Measurements from ENCODE around the gene ST3GAL4.
"Not testable (repeated sequence)": the region's sequence is repeated elsewhere in the genome, so short reads cannot be mapped to it uniquely, and the experiment has no call there.

ST3GAL4 gene

DNA sequence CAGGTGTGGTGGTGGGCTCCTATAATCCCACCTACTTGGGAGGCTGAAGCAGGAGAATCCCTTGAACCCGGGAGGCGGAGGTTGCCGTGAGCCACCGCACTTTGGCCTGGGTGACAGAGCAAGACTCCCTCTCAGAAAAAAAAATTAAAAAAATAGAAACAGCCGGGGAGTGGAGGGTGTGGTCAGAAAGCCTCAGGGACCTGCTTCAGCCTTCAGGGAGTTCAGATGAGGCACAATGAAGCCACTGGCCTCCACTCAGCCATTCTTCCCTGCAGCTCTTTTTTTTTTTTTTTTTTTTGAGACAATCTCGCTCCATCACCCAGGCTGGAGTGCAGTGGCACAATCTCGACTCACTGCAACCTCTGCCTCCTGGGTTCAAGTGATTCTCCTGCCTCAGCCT lies 8.5 kb upstream of the ST3GAL4 start:
- DNase-seq (ENCODE audit: low read depth): not testable (repeated sequence)

DNA sequence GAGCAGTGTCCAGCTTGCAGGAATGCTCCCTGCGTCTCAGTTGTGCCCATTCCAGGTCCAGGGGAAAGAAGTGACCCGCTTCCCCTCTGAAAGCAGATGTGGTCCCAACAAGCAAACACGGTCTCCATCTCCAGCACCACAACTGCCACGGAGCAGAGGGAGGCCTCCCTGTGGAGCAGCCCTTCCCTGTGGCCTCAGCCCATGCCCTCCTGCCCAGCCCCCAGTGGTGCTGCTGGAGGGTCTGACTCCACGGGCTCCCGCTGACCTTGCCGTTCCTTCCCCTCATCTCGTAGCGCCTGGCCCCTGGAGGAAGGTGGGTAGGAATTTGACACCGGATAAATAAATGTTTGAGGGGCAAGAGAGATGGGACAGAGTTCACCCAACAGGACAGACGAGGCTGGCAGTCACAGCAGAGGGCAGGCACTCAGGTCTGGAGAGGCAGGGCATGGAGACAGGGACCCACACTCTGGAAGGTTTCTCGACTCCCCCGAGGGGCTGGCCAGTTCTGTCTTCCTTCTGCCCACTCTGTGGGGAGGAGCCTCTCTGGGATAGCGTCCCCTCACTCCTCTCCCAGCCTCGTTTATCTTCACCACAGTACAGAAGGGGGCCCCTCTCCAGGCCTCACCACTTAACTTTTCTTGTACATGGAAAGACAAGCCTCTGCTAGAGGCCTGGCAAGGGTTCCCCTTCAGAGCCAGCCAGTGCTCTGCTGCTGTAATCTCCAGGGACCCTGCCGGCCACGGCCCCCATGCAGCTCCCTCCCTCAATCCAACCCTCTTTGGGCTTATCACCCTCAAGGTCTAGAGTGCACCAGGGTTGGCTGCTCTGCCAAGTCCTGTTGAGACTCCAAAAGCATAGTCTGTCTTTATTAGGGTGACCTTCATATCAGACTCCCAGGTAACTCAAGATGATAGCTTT lies 7.5 kb upstream of the ST3GAL4 start:
- DNase-seq (ENCODE audit: low read depth): no peak

DNA sequence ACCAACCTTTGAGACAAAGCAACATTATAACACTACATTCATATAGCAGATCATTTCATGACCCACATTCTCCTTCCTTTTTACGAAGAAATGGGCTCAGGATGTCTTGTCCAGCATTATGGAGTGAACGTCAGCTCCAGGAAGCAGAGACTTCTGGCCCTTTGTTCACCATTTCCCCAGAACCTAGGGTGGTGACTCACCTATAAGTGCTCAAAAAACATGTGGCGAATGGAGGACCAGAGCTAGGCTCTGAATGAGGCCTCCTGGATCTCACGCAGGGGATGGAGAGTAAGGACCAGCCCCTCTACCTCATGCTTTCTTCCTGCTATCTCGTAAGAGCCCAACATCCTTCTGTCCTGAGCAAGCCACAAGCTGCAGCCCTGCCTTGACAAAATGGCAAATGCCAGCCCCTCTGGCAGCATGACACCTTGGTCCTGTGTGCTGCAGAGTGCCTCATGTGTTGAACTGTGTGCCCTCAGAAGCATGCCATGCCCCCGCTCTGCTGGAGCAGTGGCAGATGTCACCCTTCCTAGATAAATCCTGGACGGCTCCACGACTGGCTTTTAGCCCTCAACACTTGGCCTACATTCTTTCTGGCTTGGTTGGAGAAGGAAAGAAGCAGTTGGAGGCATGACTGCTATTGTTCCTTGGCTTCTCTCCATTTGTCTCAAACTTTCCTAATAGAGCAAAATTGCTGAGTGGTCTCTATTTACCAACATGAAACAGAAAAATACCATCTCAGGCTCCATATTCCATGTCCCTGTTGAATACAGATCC lies 6.5 kb upstream of the ST3GAL4 start:
- no peak for DNase-seq (ENCODE audit: low read depth)

DNA sequence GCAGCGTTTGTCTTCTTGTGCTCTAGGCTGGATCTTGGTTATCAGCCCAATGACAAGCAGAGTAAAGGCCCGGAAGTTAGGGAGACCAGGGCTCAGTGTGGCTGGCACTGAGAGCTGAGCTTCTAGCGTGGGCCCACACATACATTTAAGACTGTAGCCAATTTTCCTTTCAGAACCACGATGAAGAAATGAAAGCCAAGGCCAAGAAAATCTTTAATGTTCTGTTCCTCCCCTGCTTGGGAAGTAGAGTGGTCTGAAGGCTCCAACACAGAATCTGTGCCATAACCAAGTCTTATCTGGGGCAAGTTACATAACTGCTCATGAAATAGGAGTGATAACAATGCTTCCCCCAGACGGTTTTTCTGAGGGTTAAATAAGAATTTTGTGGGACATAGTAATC lies 4.7 kb upstream of the ST3GAL4 start:
- DNase-seq (ENCODE audit: low read depth): no peak

DNA sequence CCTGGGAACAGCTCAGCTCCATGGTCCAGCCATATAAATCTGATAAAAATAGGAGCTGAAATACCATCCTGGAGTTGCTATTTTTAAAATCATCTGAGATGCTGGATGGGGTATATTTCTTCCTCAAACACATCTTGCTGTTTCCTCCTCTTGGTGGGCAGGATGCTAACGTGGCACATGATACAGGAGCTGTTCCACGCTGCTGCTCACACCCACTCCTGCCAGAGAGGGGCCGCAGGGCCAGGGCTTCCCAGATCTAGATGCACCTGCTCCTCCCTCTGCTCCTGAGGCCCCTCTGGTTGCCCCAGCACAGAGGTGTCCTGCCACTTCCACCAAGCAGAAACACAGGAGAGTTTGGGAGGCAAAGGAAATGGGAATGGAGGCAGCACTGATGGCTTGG lies 3.3 kb upstream of the ST3GAL4 start:
- DNase-seq (ENCODE audit: low read depth): no peak

DNA sequence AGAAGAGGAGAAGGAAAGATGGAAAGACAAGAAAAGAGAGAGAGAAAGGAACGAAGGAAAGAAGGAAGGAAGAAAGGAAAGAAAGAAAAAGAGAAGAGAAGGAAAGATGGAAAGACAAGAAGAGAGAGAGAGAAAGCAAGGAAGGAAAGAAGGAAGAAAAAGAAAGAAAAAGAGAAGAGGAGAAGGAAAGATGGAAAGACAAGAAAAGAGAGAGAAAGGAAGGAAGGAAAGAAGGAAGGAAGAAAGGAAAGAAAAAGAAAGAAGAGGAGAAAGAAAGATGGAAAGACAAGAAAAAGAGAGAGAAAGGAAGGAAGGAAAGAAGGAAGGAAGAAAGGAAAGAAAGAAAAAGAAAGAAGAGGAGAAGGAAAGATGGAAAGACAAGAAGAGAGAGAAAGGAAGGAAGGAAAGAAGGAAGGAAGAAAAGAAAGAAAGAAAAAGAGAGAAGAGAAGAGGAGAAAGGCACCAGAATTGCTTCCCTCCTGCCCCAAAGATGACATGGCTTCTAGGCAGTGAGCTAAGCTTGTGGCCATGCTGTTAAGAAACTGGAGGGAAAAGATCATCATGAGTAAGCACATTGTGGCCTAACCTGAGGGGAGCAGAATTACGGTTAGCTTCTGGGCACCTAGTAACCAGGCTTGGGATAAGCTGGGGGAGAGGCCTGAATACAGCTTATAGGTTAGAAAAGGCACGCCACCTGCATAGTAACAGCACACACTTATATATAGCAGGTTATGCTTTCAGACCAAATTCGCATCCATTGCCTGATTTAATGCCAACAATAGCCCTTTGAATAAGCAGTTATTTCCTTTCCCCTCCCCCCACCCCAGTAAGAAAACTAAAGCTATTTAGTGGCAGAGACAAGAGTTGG lies 2.3 kb upstream of the ST3GAL4 start:
- no peak for DNase-seq (ENCODE audit: low read depth)

DNA sequence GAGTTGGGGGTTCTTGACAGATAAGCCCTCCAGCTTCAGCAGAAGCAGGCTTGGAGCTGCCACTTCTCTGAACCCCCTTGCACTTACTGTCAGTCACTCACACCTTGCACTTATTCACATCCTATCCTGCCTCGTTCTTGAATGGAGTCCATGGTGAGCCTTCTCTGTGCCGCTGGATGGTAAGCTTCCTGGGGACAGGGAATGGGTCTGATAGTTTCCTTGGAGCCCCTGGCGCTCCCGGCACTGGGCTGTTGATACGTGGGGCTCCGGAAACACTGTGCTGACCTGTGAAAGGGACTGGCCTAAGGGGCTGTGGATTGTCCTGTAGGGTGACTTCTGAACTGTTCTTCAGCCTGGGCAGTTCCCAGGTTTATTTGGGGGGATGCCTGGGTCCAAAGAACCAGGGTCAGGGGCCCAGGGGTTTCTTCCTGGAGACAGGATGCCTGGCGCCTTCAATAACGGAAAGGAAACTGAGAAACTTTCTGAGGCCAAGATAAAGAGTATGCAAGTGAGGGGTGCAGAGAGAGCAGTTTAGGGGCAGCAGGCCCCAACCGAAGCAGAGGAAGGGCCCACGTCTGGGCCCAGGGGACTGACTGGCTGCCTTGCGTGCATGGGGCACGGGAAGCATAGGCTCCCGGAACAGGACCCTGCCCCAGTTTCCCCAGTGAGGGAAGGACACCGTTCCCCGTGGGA lies 709 bp upstream of the ST3GAL4 start:
- DNase-seq (ENCODE audit: low read depth): no peak

DNA sequence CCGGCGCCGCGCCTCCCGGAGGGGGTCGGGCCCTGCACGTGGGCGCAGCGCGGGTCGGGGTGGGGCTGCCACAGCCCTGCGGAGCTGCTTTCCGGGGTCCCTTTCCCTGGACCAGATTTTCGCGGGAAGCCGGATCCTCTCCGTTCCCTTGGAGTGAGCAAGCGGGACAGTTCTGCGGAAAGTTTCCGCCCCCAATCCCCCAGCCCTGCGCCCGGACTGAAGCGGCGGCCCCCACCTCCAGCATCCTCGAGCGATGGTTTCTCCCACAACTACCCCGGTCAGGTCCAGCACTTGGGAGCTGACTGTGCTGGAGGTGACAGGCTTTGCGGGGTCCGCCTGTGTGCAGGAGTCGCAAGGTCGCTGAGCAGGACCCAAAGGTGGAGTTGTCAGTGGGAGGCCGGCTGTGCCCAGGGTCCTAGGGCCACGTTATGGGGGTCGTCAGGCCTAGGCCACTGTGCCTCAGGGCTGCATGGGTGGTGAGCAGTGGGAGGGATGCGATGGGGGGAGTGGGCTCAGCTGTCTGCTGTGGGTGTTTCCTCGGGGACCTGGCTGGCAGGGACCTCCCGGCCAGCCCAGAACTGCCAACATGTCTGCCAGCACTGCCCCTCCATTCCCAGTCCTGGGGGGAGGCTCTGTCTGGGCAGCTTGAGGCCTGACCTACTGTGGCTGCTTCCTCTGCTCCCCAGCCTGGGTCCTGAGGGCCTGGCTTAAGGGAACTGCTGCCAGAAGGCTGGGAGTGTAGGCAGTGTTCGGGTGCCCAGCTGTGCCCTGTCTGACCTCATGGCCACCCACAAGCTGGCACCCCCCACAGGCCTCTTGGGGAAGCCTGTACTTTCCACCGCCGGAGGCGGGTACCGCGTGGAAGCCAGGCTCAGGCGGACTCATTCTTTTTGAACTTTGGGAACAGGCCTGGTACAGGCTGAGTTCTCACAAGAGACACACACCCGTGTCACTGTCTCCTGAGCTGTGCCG lies 726 bp downstream of the ST3GAL4 start:
- DNase-seq (ENCODE audit: low read depth): no peak

DNA sequence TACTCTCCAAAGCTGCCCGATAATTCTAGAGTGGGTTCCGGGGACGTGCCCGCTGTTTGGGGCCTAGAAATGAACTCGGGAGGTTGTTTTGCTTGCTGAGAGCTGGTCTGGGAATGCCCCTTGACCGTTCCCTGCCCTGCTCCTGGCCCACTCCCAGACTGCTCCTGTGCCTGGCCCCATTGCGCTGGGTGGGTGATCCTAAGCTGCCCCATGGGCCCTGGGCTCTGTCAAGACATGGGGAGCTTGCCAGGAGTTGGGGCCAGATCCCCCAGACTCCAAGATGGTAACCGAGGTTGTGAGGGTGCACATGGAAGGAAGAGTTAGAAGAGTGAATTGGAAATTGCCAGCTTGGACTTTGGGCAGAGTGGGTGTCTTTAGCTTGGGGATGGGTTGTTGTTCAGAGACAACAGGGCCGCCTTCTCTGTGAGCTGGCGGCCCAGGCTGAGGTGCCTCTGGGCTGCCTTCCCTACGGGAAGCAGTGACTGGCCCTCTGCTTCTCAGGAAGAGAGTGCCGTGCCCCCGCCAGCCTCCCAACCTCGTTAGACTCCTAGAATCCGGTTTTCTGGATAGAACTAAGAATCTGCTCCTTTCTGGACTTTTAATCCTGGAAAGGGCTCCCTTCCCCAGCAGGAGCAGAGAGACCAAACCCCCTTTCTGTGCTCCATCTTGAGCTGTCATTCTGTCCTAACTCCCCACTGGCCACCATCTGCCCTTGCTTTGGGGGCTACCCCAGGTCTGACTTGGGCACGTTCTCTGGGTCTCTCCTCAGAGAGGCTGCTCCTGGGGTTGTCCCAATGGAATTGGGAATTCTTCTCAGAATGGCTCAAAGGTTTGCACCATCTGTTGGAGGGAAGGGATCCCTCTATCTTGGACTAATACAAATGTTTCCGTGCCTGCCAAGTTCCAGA lies 1.8 kb downstream of the ST3GAL4 start:
- no peak for DNase-seq (ENCODE audit: low read depth)

DNA sequence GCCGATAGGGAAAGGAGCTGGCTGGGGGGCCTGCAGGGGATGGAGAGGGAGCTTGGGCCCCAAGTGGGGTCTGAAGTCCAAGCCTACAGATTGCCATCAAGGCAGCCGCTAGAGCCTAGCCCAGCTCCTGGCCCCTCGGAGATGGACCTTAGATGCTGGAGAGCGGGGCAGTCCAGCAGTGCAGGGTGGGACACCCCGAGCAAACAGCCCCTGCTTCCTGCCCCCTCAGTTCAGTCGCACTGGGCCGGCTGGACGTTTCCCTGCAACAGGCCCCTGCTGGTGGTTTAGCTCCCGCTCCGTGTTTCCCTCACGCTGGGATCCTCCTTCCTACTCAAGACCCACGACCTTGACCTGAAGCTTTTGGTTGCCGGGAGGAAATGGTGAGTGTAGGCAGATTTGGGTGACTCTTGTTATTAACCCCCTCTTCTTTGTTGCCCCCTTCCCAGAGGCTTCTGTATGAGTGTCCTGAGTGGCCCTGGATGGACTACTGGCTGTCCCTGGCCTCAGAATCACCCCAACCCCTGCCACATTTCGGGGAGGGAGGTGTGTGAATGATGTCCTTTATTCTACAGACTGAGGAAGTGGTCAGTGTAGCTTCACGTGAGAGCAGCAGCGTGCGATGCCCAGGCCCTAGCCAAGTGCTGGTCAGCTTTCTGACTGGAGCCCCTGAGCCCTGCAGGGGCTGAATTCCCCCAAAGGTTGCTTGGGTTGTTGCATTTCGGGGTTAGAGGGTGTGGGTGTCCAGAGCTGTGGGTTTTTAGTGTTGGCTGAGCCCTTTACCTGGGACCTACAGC lies 2.7 kb downstream of the ST3GAL4 start:
- DNase-seq (ENCODE audit: low read depth): no peak

DNA sequence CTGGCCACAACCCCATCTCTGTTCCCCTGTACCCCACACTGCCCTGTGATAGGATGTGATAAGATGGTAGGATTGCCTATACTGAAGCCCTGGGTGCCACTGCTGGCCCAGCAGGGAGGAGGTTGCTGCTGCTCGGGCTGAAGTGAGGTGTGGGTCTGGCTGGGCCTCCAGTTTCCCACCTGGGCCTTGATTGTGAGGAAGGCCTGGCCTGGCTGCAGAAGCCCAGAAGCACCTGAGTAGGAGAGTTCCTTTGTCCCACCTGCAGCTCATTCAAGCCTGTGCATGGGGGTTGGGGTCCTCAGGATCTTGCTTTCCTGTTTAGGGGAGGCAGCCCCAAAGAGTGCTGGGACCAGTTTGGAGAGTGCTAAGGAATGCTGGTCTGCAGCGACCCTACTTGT lies 3.3 kb downstream of the ST3GAL4 start:
- no peak for DNase-seq (ENCODE audit: low read depth)

DNA sequence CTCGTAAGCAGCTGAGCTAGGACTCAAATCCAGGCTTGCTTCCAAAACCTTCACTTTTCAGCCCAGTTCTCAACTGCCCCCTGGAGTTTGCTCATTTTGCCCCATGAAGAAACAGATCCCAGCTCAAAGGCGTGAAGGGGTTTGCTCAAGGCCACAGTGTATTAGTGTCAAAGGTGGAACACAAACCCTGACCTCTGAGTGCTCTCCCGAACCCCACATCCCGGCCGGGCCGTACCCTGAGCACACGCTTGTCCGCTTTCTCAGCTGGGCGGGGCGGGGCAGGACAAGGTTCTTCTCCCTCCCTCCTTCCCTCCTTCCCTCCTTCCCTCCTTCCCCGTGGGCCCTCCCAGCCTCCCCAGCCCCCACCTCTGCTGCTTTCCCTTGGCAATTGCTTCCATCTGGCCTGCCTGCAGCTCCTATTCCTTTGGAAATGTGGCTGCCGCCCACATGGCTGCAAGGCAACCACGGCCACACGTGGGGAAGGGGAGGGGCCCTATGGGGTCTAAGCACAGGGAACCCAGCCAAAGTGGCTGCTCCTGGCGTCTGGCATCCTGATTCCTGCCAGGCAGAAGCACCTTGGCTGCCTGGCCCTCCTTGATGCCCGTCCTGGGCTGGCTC lies 4.1 kb downstream of the ST3GAL4 start:
- DNase-seq (ENCODE audit: low read depth): no peak

DNA sequence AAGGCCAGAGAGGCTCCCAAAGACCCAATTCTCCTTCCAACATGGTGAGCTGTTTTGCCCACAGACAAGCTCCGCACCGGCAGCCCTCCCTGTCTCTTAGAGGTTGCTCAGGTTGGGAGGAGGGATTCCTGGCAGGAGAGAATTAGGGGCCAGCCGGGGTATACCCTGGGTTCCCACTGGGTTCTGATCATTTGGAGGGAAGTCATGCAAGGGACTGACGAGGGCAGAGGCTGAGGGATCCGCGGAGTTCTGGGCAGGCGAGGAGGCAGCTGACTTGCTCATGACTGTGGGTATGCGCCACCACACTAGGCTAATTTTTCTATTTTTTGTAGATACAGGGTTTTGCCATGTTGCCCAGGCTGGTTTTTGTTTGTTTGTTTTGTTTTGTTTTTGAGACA lies 4.6 kb downstream of the ST3GAL4 start:
- DNase-seq (ENCODE audit: low read depth): no peak

DNA sequence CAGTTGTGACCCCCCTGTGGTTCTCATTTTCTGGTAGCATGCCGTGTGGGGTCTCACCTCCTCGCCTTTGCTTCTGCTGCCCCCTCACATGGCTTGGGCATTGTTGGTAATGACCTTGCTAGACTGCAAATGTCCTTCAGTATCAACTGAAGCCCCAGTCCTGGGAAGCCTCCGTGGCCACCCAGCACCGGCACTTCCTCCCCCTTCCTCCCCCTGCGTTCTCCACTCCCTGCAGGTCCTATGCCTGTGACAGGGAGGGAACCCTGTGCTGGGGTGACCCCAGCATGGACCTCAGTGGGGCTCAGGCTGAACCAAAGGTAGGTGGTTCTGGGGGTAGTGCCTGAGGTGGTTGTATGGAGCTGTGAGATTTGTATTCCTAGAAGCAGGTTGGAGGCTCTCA lies 5.9 kb downstream of the ST3GAL4 start:
- DNase-seq (ENCODE audit: low read depth): no peak

DNA sequence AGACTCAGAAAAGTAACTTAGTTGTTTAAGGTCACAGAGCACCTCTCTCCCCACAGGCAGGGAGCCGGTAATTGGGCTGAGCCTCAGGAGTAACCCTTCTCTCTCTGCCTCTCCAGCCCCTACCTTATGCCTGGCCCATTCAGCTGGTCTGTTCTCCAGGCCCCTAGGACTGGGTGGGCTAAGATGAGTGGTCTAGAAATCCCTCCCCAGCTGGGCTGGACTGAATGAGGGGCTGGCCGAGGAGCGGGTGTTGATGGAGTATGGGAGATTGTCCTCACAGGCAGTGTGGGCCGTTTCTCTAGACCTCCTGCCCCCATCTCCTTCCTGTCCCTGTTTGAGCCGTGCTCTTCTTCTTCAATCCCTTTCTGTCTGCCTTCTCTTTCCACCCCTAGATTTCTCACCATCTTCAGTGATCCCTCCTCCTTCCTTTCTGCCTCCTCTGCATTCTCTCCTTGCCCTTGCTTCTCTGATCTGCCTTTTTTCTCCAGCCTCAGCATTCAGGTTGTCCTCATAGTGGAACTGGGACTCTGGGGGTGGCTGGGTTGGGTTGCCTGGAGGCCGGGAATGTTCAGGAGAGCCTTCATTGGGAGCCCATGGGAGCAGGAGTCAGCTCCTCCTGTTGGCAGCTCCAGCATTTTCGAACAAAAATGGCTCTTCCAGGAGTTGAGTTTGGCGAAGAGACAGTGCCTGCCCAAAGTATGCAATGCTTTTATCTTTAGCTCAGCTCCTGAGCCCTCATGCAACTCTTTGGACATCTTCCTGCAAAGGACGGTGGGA lies 7.6 kb downstream of the ST3GAL4 start:
- DNase-seq (ENCODE audit: low read depth): no peak

DNA sequence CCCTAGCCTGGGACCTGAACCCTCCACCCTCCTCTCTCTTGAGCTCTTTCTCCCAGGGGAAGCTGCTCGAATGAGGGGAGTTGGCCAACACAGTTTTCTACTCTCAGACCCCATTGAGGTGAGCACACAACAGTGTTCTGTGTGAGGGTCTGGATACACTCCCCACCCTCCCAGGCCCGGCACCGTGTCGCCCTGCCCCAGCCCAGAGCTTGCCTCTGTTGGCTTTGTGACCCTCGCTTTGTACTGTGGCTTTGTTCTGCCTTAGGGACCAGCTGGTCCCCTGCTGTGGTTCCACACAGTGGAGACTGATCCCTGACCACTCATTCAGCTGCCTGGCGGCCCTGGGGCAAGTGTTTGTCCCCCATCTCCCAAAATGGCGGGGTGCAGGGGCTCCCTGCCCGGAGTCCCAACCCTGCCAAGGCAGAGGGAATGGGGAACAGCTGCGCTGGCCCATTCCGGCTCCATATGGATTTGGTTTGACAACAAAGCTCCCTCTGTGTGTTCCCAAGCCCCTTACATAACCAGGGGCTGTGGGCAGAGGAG lies 8.3 kb downstream of the ST3GAL4 start:
- DNase-seq (ENCODE audit: low read depth): no peak

DNA sequence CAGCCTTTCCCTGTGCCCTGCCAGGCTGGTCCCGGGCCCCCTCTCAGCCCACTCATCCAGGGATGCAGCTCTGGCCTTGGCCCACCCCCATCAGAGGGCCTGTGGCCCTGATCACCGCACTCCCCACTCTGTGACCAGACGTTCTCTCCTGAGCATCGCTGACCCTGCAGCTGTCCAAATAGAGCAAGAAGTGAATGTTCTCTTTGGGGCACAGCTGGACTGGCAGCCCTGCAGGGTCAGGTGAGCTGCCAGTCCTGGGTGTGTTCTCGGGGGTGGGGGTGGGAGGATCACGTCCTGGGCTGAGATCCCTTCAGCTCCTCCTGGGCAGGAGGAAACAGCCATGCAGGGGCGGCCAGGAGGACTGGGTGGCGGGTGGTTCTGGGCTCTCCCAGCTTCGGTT lies 9.2 kb downstream of the ST3GAL4 start:
- DNase-seq (ENCODE audit: low read depth): not testable (repeated sequence)
